EL (cell line): ENCODE results near the gene GJA4.
"Not testable (repeated sequence)": the region's sequence is repeated elsewhere in the genome, so short reads cannot be mapped to it uniquely, and the experiment has no call there.

Experiments
- DNase-seq: peaks from one replicate; pipeline ENCODE4 v3.0.0-alpha.2; 2016

Gene GJA4

DNA sequence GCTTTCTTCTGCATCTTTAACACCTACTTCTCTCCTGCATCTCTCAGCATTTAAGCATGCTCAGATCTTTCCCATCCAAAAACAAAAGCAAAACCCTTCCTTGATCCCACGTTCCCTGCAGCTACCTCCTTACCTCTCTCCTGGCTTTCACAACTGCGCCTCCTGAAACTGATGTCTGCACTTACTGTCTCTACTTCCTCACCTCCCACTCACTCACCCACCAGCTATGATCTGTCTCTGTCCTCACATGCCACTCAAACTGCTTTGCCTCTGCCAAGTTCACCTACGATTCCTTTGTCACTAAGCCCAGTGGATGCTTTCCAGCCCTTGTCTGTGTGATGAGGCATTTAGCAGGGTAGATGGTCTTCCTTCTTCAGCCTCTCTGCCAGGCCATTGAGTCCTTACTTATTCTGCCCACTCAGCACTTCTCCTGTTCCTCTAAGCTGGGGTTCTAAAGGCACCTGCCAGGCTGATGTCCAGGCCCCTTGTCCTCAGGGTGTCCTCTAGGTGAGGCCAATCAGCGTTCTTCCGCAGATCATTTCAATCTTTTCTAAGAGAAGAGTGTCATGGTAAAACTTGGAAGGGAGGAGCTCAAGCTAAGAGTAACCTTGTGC lies 21.8 kb upstream of the GJA4 start:
- DNase-seq = no peak

DNA sequence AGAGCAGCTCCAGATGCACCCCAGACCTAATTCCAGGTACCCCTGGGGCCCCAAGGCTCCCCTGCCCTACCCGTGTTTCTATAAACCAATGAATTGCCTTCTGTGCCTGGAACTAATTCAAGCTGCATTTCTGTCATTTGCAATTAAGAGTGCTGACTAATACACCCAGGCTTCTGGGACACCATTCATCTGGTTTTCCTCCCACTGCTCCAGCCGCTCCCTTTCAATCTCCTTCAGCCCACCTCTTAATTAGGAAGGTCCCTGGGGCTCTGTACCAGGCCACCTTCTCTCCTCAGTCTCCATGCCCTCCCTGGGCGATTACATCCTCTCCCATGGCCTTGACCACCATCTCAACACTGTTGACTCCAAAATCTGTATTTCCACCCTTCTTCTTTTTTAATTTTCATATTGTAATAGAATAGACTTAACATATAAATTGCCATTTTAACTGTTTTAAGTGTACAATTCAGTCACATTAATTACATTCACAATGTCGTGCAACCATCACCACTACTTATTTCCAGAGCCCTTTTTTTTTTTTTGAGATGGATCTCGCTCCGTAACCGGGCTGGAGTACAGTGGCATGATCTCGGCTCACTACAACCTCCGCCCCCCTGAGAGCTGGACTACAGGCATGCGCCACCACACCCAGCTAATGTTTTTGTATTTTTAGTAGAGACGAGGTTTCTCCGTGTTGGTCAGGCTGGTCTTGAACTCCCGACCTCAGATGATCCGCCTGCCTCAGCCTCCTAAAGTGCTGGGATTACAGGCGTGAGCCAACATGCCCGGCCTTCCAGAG lies 21.0 kb upstream of the GJA4 start:
- no peak for DNase-seq

GRCh38 chr1:34773114-34773513 lies 19.7 kb upstream of the GJA4 start:
- not testable (repeated sequence) for DNase-seq

GRCh38 chr1:34774957-34775356 lies 17.8 kb upstream of the GJA4 start:
- DNase-seq = no peak

DNA sequence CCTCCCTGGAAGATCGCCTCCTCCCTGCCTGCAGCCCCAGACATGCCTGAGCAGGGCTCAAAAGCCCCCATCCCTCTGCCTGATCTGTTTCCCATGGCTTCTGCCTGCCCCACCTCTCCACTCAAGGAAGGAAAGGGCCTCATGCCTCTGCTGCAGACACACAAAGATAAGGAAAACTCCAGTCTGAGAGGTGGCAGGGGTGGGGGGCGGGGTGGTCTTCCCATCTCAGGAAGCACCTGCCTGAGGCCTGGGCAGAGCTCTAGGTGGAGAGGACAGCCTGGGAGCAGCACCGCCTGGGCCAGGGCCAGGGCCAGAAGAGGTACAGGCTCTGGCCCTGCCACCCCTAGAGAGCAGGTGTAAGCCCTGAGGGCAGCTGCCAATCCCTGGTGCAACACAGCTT lies 15.9 kb upstream of the GJA4 start:
- no peak for DNase-seq

DNA sequence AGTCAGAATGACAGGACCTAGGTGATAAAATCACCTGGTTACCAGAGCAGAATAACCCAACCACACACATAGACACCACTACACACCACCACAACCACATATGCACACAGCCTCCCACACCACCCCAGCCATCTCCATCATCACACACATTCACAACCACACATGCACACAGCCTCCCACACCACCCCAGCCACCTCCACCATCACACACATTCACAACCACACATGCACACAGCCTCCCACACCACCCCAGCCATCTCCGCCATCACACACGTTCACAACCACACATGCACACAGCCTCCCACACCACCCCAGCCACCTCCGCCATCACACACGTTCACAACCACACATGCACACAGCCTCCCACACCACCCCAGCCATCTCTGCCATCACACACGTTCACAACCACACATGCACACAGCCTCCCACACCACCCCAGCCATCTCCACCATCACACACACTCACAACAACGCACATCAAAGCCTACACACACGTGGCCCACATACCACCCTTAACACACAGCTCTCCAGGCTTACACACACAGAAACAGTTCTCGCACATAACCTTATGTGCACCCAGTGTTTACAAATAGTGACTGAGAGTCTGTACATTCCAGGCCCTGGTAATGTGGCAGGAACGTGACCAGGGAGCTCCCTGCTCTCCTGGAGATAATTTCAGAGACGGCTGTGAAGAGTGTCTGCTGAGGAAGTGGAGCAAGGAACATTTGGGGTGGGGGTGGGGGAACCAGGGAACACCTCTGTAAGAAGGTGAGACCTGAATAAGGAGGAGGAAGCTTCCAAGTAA lies 15.1 kb upstream of the GJA4 start:
- DNase-seq = no peak

GRCh38 chr1:34778381-34778780 lies 14.4 kb upstream of the GJA4 start:
- no peak for DNase-seq

GRCh38 chr1:34779005-34779404 lies 13.8 kb upstream of the GJA4 start:
- DNase-seq = no peak

GRCh38 chr1:34779526-34779925 lies 13.3 kb upstream of the GJA4 start:
- DNase-seq = no peak

GRCh38 chr1:34779962-34780361 lies 12.8 kb upstream of the GJA4 start:
- DNase-seq = no peak

GRCh38 chr1:34780528-34780927 lies 12.3 kb upstream of the GJA4 start:
- no peak for DNase-seq

GRCh38 chr1:34781071-34781843 lies 11.5 kb upstream of the GJA4 start, which contains the start of gene GJB3:
GJB3 (plus strand) TSS chr1:34781214; CDS start chr1:34784763, 3,549 bp downstream.
- DNase-seq = no peak

- no peak for DNase-seq
These were observed 10.9 kb upstream of the GJA4 start for GRCh38 chr1:34781844-34782391.

DNA sequence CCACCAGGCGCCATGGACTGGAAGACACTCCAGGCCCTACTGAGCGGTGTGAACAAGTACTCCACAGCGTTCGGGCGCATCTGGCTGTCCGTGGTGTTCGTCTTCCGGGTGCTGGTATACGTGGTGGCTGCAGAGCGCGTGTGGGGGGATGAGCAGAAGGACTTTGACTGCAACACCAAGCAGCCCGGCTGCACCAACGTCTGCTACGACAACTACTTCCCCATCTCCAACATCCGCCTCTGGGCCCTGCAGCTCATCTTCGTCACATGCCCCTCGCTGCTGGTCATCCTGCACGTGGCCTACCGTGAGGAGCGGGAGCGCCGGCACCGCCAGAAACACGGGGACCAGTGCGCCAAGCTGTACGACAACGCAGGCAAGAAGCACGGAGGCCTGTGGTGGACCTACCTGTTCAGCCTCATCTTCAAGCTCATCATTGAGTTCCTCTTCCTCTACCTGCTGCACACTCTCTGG lies 8.0 kb upstream of the GJA4 start:
- DNase-seq = no peak

DNA sequence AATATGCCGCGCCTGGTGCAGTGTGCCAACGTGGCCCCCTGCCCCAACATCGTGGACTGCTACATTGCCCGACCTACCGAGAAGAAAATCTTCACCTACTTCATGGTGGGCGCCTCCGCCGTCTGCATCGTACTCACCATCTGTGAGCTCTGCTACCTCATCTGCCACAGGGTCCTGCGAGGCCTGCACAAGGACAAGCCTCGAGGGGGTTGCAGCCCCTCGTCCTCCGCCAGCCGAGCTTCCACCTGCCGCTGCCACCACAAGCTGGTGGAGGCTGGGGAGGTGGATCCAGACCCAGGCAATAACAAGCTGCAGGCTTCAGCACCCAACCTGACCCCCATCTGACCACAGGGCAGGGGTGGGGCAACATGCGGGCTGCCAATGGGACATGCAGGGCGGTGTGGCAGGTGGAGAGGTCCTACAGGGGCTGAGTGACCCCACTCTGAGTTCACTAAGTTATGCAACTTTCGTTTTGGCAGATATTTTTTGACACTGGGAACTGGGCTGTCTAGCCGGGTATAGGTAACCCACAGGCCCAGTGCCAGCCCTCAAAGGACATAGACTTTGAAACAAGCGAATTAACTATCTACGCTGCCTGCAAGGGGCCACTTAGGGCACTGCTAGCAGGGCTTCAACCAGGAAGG lies 7.4 kb upstream of the GJA4 start:
- no peak for DNase-seq

GRCh38 chr1:34785875-34786470 lies 6.8 kb upstream of the GJA4 start:
- DNase-seq = no peak

GRCh38 chr1:34786521-34787325 lies 6.1 kb upstream of the GJA4 start:
- peak; percentile 67 for DNase-seq

DNA sequence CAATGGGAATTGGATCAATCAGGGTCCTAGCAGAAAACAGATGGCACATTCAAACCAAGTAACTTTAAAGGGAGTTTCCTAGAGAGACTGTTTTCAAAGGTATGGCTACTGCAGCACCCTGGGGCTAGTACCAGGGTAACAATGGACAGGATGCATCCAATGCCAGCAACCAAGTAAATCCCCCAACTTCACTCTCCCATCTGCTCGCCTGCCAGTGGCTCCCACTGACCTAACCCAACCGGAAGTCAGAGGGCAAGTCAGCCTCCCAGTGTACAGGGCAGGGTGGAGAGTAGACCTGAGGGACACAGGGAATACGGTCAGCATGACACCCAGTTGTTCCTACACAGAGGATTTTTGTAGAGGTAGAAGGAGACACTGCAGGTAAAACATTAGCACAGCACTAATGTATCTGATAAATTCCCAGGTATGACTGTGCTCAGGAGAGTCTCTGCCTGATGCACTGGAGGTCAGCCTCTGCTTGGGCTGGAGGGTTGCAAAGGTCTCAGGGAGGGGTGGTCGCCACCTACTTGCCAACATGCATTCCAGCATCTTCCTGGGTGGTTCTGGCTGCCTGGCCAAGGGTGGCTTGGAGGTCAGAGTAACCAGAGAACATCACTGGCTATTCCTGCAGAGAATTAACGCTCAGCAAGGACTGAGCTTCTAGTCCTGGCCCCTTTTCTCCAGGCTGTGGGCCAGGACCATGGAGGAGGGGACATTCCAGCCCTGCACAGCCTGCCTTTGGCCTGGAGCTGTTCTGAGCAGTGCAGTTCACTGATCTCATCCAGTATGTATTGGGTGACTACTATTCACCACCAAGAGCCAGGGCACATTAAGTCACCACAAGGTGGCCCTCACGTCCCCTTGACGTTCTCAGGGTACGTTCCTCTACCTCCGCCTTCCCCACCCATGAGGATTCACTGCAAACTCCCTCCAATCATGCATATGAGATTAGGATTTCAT lies 5.1 kb upstream of the GJA4 start:
- peak; percentile 49 for DNase-seq

DNA sequence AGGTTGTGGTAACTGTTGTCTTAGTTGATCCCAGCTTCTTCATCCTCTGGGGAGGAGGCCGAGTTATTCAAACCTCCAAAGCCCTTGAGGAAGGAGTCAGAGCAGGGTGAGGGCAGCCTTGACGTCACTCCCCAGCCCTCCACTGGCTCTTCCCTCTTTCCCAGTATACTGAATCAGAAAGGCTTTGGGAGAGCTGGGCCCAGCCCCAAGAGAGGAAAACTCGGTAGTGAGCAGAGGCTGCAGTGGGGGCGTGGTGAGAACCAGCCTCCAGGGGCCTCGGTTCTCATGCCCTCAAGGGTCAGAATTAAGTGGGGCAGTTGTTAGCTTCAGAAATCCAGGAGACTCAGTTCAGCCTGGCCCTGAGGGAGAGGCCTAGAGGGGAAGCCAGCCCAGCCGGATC lies 1.8 kb upstream of the GJA4 start:
- no peak for DNase-seq
